T-helper 17 cell (primary cell): ENCODE data around the gene CFL1. TPM values are rescaled to one million over a fixed set of nuclear protein-coding genes. Genes with fewer than 3 reads are reported as not detected.

Experiments used
- ATAC-seq: fragments of 150-1000 bp; cut with Tn5 transposase; 2 replicates; pipeline ENCODE4 v1.10.0; 2021; ENCODE audit warnings: mild to moderate bottlenecking, moderate library complexity
- DNase-seq, 3 donors: peaks; one replicate each; pipeline versions ENCODE4 v3.0.0 to v3.0.0-alpha.2; 2020 to 2021
- H3K9me3 ChIP-seq: one replicate; pipeline ENCODE4 v1.7.0; 2013; ENCODE audit warnings: low read length, mild to moderate bottlenecking; ENCODE audit not compliant: control insufficient read depth, poor library complexity, severe bottlenecking
- H3K27ac Mint-ChIP-seq: one replicate; pipeline ENCODE4 v1.8.0; 2022; ENCODE audit warnings: mild to moderate bottlenecking, moderate library complexity, mixed read lengths
- H3K27me3 Mint-ChIP-seq: one replicate; pipeline ENCODE4 v1.8.0; 2022; ENCODE audit warnings: mixed read lengths
- H3K36me3 Mint-ChIP-seq: one replicate; pipeline ENCODE4 v1.8.0; 2022; ENCODE audit warnings: low read depth, mixed read lengths
- H3K4me1 Mint-ChIP-seq: one replicate; pipeline ENCODE4 v1.8.0; 2022; ENCODE audit warnings: mild to moderate bottlenecking, mixed read lengths
- H3K4me3 Mint-ChIP-seq: one replicate; pipeline ENCODE4 v1.8.0; 2022; ENCODE audit warnings: mild to moderate bottlenecking, moderate library complexity, mixed read lengths
- total RNA-seq, 4 donors: library from RNA in 2 of 4; stranded (reverse) in 2 of 4; gene quantifications; one replicate each; pipeline ENCODE4 v1.2.3 and lab custom pipeline; 2022 to 2026

The CFL1 gene
- total RNA-seq, 2 donors from 2014 or later = 642 to 738 TPM

GRCh38 chr11:65870307-65870658 lies 12.3 kb upstream of the CFL1 start:
- Mint-ChIP-seq H3K27me3 (no peaks in the 10 kb centered on the region), H3K36me3 (no peaks in the 10 kb centered on the region), H3K27ac (peak overlapping the region; percentile 60), H3K4me1 (peaks cover 23% of the 10 kb centered on the region), H3K4me3 (no peak overlapping the region)
- ATAC-seq = no peak
- H3K9me3 ChIP-seq = no peaks in the 10 kb centered on the region
- DNase-seq = no peak

- ATAC-seq = no peak
- Mint-ChIP-seq H3K36me3 (no peaks in the 10 kb centered on the region), H3K27me3 (no peaks in the 10 kb centered on the region), H3K4me1 (peaks cover 26% of the 10 kb centered on the region), H3K4me3 (no peak overlapping the region), H3K27ac (peak overlapping the region; percentile 60)
- DNase-seq = no peak
- H3K9me3 ChIP-seq = no peaks in the 10 kb centered on the region
These were observed 11.8 kb upstream of the CFL1 start for GRCh38 chr11:65869643-65870306.

- no peaks in the 10 kb centered on the region for H3K27me3 Mint-ChIP-seq
- no peaks in the 10 kb centered on the region for H3K9me3 ChIP-seq
- H3K36me3 Mint-ChIP-seq = peaks cover 2% of the 10 kb centered on the region
- peaks cover 29% of the 10 kb centered on the region for H3K4me1 Mint-ChIP-seq
- H3K4me3 Mint-ChIP-seq = no peak overlapping the region
- ATAC-seq = no peak
- no peak for DNase-seq
- peak overlapping the region; percentile 60 for H3K27ac Mint-ChIP-seq
These were observed 10.9 kb upstream of the CFL1 start for GRCh38 chr11:65868907-65869306.

GRCh38 chr11:65868076-65868667 lies 10.2 kb upstream of the CFL1 start:
- H3K9me3 ChIP-seq = no peaks in the 10 kb centered on the region
- DNase-seq = no peak
- peaks cover 2% of the 10 kb centered on the region for H3K36me3 Mint-ChIP-seq
- H3K27ac Mint-ChIP-seq = peak overlapping the region; percentile 51
- no peak overlapping the region for H3K4me3 Mint-ChIP-seq
- H3K27me3 Mint-ChIP-seq = no peaks in the 10 kb centered on the region
- peaks cover 23% of the 10 kb centered on the region for H3K4me1 Mint-ChIP-seq
- ATAC-seq = peak; percentile 65

- H3K27me3 Mint-ChIP-seq = no peaks in the 10 kb centered on the region
- DNase-seq (no peak), ATAC-seq (no peak)
- no peaks in the 10 kb centered on the region for H3K9me3 ChIP-seq
- peak overlapping the region; percentile 51 for H3K27ac Mint-ChIP-seq
- H3K36me3 Mint-ChIP-seq = peaks cover 7% of the 10 kb centered on the region
- peaks cover 23% of the 10 kb centered on the region for H3K4me1 Mint-ChIP-seq
- no peak overlapping the region for H3K4me3 Mint-ChIP-seq
These were observed 9.5 kb upstream of the CFL1 start for GRCh38 chr11:65867284-65868071.

GRCh38 chr11:65866509-65867283 lies 8.7 kb upstream of the CFL1 start:
- H3K4me1 Mint-ChIP-seq = peaks cover 23% of the 10 kb centered on the region
- no peak overlapping the region for H3K4me3 Mint-ChIP-seq
- no peaks in the 10 kb centered on the region for H3K27me3 Mint-ChIP-seq
- no peak for DNase-seq
- peak overlapping the region; percentile 51 for H3K27ac Mint-ChIP-seq
- ATAC-seq = no peak
- no peaks in the 10 kb centered on the region for H3K9me3 ChIP-seq
- H3K36me3 Mint-ChIP-seq = peaks cover 7% of the 10 kb centered on the region

- H3K4me3 Mint-ChIP-seq = no peak overlapping the region
- H3K4me1 Mint-ChIP-seq = peaks cover 23% of the 10 kb centered on the region
- no peaks in the 10 kb centered on the region for H3K9me3 ChIP-seq
- H3K36me3 Mint-ChIP-seq = peaks cover 7% of the 10 kb centered on the region
- ATAC-seq (no peak), DNase-seq (no peak)
- H3K27ac Mint-ChIP-seq = no peak overlapping the region
- no peaks in the 10 kb centered on the region for H3K27me3 Mint-ChIP-seq
These were observed 7.7 kb upstream of the CFL1 start for GRCh38 chr11:65865550-65866172.

- H3K27ac Mint-ChIP-seq = no peak overlapping the region
- peaks cover 23% of the 10 kb centered on the region for H3K4me1 Mint-ChIP-seq
- H3K9me3 ChIP-seq = no peaks in the 10 kb centered on the region
- no peaks in the 10 kb centered on the region for H3K27me3 Mint-ChIP-seq
- no peak for ATAC-seq
- H3K36me3 Mint-ChIP-seq = peaks cover 9% of the 10 kb centered on the region
- no peak overlapping the region for H3K4me3 Mint-ChIP-seq
- DNase-seq = no peak
These were observed 6.9 kb upstream of the CFL1 start for GRCh38 chr11:65864706-65865471.

GRCh38 chr11:65863889-65864705 lies 6.1 kb upstream of the CFL1 start:
- H3K4me3 Mint-ChIP-seq = no peak overlapping the region
- ATAC-seq (no peak), DNase-seq (no peak)
- H3K27me3 Mint-ChIP-seq = no peaks in the 10 kb centered on the region
- H3K36me3 Mint-ChIP-seq = peaks cover 9% of the 10 kb centered on the region
- H3K9me3 ChIP-seq = no peaks in the 10 kb centered on the region
- H3K27ac Mint-ChIP-seq = no peak overlapping the region
- peaks cover 23% of the 10 kb centered on the region for H3K4me1 Mint-ChIP-seq

GRCh38 chr11:65862941-65863888 lies 5.2 kb upstream of the CFL1 start:
- peak overlapping the region; percentile 99 for H3K27ac Mint-ChIP-seq
- ATAC-seq (no peak), DNase-seq (no peak)
- peaks cover 31% of the 10 kb centered on the region for H3K4me1 Mint-ChIP-seq
- H3K27me3 Mint-ChIP-seq = no peaks in the 10 kb centered on the region
- no peaks in the 10 kb centered on the region for H3K9me3 ChIP-seq
- H3K4me3 Mint-ChIP-seq = no peak overlapping the region
- peaks cover 9% of the 10 kb centered on the region for H3K36me3 Mint-ChIP-seq

GRCh38 chr11:65862191-65862735 lies 4.3 kb upstream of the CFL1 start:
- peaks cover 9% of the 10 kb centered on the region for H3K36me3 Mint-ChIP-seq
- H3K9me3 ChIP-seq = no peaks in the 10 kb centered on the region
- H3K27ac Mint-ChIP-seq = peak overlapping the region; percentile 99
- peak overlapping the region; percentile 63 for H3K4me3 Mint-ChIP-seq
- H3K4me1 Mint-ChIP-seq = peaks cover 34% of the 10 kb centered on the region
- H3K27me3 Mint-ChIP-seq = no peaks in the 10 kb centered on the region
- DNase-seq = no peak
- no peak for ATAC-seq
